Keratinocyte (primary cell): ENCODE results near the gene PPM1B.

Experiments
- EZH2 ChIP-seq: IDR thresholded peaks from one replicate; pipeline ENCODE4 v1.6.1; 2012; ENCODE audit warnings: inconsistent platforms, mild to moderate bottlenecking, low read length, moderate library complexity
- TF ChIP-seq, protein P1 (sequence below), 3 experiments: IDR thresholded peaks in 1 of 3; conservative IDR thresholded peaks in 1 of 3; optimal IDR thresholded peaks in 1 of 3; 2 replicates in 2 of 3; 3 replicates in 1 of 3; pipeline versions ENCODE3 to v1.5.1; 2011; ENCODE audit warnings: low read length in 3 of 3, mild to moderate bottlenecking in 3 of 3, moderate library complexity in 2 of 3, control low read depth in 1 of 3, inconsistent platforms in 1 of 3; ENCODE audit not compliant: insufficient read depth in 2 of 3; ENCODE audit errors: extremely low read depth in 1 of 3

DNA sequence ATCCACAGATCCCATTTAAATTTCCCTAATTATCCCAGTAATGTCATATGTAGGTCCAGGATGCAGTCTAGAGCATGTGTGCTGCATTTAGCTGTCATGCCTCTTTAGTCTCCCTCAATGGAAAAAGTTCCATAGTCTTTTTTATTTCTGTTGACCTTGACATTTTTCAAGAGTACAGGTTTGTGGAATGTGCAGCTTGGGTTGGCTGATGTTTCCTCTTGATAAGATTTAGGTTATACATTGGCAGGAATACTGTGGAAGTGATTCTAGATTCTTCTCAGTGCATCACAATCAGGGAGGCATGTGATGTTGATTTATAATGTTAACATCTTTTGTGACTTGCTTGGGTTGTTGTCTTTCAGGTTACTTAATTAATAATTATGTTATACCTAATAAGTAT, 42.5 kb downstream of the PPM1B start:
- TF ChIP-seq, protein P1, sequence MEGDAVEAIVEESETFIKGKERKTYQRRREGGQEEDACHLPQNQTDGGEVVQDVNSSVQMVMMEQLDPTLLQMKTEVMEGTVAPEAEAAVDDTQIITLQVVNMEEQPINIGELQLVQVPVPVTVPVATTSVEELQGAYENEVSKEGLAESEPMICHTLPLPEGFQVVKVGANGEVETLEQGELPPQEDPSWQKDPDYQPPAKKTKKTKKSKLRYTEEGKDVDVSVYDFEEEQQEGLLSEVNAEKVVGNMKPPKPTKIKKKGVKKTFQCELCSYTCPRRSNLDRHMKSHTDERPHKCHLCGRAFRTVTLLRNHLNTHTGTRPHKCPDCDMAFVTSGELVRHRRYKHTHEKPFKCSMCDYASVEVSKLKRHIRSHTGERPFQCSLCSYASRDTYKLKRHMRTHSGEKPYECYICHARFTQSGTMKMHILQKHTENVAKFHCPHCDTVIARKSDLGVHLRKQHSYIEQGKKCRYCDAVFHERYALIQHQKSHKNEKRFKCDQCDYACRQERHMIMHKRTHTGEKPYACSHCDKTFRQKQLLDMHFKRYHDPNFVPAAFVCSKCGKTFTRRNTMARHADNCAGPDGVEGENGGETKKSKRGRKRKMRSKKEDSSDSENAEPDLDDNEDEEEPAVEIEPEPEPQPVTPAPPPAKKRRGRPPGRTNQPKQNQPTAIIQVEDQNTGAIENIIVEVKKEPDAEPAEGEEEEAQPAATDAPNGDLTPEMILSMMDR (optimal IDR thresholded peaks at IDR 0.05 in 1 of 3, IDR thresholded peaks at IDR 0.05 in 1 of 3, conservative IDR thresholded peaks at IDR 0.05 in 1 of 3; ENCODE audit: extremely low read depth in 1 of 3, insufficient read depth in 2 of 3, low read length in 3 of 3) = no peak
- TF ChIP-seq EZH2 = no peak
